Skin epidermis (tissue), 12 donors: ENCODE results near the gene SREBF1.

ENCODE experiments used
- H3K27ac ChIP-seq, 21 experiments: fragments of 200-600 bp; sonication (generic) in 11 of 21; one replicate each; pipeline ENCODE4 v1.5.0; 2020; ENCODE audit warnings: mild to moderate bottlenecking in 3 of 21, inconsistent platforms in 2 of 21, moderate library complexity in 2 of 21
- H3K4me3 ChIP-seq, 7 experiments: fragments of 200-600 bp; sonication (generic) in 2 of 7; one replicate each; pipeline ENCODE4 v1.5.0; 2020; ENCODE audit warnings: inconsistent platforms in 2 of 7, mild to moderate bottlenecking in 2 of 7, moderate library complexity in 1 of 7

The SREBF1 gene

DNA sequence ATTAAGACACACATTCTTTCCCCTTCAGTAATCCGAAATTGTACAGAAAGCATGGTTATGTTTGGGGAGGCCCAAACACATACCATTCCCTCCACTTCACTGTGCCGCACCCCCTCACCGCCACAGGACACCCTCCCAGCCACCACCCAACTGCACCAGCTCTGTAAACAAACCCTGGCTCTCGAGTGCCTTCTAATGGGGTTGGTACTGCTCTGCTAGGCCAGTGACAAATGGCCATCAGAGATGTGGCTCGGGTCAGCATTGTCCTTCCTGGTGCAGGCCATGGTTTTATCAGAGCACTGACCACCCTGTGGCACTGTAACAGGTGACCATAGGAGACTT, 24.0 kb upstream of the SREBF1 start:
- no peak overlapping the region for H3K4me3 ChIP-seq
- no peak overlapping the region for H3K27ac ChIP-seq

DNA sequence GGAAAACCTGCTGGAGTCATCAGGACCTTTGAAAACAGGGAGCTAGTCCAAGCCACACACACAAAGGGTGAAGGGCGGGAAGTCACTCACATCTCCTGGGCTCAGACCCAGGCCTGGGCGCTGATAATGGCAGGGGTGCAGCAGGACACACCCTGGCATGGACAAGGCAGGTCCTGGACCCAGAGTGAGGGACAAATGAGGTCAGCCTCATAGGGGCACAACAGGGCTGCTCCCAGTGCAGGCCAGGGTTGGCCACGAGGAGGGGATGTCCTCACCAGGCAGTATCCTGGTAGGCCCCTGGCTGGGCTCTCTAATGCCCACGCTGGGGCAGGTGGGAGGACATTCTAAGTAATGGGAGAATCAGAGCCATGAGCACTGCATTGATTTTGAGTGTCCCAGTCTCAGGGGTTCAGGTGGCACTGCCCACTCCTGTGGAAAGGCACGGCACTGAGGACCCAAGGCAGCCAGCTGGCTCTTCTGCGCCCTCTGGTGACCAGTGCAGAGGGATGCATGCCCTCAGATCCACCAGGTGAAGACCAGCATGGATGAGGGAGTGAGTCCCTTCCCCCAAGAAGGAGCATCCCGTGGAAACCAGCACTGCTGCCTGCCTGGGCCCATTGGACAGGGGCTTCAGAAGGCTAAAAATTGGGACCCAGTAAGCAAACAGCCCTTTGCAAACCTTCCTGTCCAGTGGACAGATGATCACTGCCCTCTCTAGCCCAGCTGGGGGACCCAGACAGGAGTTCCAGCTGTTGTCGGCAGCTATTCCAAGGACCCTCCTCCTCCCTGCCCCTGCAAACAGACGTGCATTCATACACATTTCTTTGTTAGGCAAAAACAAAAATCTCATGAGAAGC, 23.4 kb upstream of the SREBF1 start:
- Histone ChIP-seq H3K4me3 (no peak overlapping the region), H3K27ac (no peak overlapping the region)

DNA sequence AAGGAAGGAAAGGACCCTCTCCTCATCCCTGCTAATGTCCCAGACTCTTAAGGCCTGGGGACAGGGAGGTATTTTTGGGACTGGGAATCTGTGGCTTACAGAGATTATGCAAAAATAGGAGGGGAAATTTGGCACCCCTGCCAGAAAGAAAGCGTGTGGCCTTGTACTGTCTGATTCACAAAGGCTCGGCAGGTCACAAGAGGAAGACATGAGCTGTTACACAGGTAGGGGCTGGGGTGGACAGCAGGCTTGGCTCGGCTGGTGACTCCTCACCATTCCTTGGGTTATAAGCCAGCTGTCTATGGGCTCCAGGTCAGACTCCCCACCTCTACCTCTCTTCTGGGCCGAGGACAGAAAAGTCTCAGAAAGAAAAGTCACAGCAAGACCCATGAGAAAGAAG, 20.7 kb upstream of the SREBF1 start:
- no peak overlapping the region for H3K27ac ChIP-seq
- H3K4me3 ChIP-seq = no peak overlapping the region

- Histone ChIP-seq H3K4me3 (no peak overlapping the region), H3K27ac (peak overlapping the region in 8 of 21 experiments; percentile 6 to 57 (median 21))
Observed at GRCh38 chr17:17856386-17856785, 19.6 kb upstream of the SREBF1 start.

DNA sequence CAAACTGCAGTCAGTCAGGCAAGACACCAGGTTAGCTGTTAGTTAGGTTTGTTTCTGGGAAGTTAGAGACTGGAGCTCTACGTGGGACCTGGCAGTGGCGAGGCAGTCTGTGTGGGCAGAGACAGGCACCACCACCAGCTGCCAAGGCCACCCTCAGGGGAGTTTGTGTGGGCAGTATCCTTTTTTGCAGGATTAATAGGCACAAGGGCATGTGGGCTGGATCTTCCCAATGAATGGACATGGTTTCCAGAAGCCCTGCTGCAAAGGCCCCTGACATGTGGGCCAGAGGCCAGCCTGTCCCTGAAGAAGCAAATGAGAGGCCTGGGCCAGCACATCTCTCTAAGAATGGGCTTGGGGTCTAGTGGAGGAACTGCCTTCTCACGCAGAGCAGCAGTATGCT, 19.2 kb upstream of the SREBF1 start:
- no peak overlapping the region for H3K4me3 ChIP-seq
- H3K27ac ChIP-seq = peak overlapping the region in 7 of 21 experiments; percentile 6 to 57 (median 24)

DNA sequence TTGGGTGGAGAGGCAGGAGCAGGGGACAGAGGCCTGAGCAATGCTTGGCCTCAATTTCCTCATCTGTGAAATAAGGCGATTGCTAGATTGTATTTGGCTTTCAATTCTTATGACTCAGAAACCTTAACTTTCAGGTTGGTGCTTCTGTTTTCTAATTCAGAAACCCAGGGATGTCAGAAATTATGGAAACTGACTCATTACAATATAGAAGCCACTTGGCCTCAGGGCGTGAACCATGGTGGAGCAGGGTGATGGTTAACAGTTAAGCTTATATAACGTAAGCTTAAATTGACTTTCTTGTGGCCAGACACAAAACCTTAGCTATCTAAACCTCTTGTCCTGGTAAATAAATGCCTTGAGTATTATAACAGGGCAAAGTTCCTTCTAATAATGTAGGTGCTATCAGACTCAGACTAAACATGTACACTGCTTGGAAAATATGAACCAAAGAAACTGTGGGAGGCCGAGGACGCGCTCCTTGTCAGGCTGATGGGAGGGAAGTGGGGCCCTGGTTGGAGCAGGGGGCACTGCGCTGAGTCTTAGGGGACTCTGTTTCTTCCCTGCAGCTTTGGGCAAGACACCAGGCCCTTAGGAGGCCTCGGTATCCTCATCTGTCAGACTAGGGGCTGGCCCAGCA, 17.1 kb upstream of the SREBF1 start:
- Histone ChIP-seq H3K27ac (peak overlapping the region in 8 of 21 experiments; percentile 3 to 67 (median 30)), H3K4me3 (no peak overlapping the region)

DNA sequence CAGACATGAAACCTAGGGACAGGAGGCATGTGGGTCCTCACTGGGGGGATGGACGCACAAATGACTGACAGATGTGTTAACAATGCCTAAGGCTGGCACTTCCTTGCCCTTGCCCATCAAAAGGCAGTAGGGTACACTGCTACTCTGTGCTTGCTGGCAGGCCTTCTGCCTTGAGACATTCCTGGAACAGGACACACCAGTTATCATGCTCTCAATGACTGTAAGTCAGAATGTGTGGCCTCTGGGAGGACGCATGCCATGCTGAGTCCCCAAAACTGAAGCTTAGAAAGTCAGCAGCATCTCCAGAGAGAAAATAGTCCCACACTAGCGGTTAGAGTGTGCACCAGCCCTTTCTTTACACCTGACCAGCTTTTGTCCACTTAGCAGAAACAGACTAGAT, 16.1 kb upstream of the SREBF1 start:
- H3K4me3 ChIP-seq = no peak overlapping the region
- H3K27ac ChIP-seq = peak overlapping the region in 2 of 21 experiments; percentile 42 to 67

- Histone ChIP-seq H3K27ac (peak overlapping the region in 10 of 21 experiments; percentile 7 to 92 (median 87)), H3K4me3 (no peak overlapping the region)
Observed at GRCh38 chr17:17851103-17852002, 14.6 kb upstream of the SREBF1 start.

GRCh38 chr17:17849845-17850373, 13.1 kb upstream of the SREBF1 start:
- Histone ChIP-seq H3K4me3 (no peak overlapping the region), H3K27ac (peak overlapping the region; percentile 38 to 92 (median 82))

DNA sequence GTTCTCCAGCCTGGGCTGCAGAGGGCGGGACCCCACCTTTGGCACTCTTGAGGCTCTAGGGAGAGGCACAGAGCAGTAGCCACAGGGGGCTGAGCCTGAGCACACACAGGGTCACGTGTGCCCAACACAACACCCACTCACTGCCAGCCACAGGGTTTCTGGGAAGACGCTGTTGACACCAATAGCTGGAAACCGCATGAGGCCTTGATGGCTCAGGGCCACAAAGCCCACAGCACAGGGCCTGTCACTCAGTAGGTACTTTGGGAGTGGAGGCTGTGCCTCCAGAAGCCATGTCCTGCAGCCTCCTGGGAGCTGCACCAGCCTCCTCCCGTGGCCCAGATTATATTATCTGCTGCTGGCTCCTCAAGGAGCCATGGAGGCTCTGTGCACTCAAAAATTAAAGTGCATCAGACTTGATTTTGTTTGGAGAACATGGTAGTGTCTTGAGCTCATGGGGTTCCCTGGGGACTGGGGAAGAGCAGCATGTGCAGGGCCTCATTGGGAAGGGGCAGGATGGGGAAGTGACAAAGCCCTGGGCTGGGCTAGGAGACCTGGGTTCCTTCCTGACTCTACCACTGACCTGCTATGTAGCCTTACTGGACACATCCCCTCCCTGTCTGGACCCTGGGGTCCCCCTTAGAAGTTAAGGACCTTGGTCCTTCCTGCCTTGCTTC, 12.5 kb upstream of the SREBF1 start:
- Histone ChIP-seq H3K4me3 (no peak overlapping the region), H3K27ac (peak overlapping the region; percentile 38 to 92 (median 82))

GRCh38 chr17:17848311-17849082, 11.7 kb upstream of the SREBF1 start:
- Histone ChIP-seq H3K27ac (peak overlapping the region in 20 of 21 experiments; percentile 9 to 92 (median 81)), H3K4me3 (no peak overlapping the region)

- peak overlapping the region in 11 of 21 experiments; percentile 9 to 92 (median 86) for H3K27ac ChIP-seq
- H3K4me3 ChIP-seq = no peak overlapping the region
Observed at GRCh38 chr17:17847726-17848125, 10.9 kb upstream of the SREBF1 start.

- Histone ChIP-seq H3K4me3 (no peak overlapping the region), H3K27ac (peak overlapping the region in 8 of 21 experiments; percentile 9 to 91 (median 86))
Observed at GRCh38 chr17:17847118-17847689, 10.4 kb upstream of the SREBF1 start.

DNA sequence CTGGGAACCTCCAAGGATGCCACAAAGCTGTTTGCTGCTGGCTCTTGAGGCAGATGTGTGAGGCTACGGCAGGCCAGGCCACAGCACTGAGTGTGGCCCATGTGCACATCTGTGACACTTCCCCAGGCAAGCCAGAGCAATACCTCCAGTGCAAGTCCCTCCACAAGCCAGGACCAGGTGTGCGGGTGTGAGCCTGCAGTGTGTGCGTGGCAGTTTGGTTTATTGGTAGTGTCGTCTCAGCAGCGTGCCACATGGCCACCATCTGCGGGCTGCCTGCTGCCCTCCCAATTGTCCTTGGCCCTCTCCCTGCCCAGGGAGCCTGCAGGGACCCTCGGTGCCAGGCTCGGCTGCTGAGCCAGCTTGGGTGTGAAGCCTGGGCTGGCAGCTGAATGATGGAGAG, 9.9 kb upstream of the SREBF1 start:
- H3K4me3 ChIP-seq = no peak overlapping the region
- peak overlapping the region in 2 of 21 experiments; percentile 51 to 84 for H3K27ac ChIP-seq

DNA sequence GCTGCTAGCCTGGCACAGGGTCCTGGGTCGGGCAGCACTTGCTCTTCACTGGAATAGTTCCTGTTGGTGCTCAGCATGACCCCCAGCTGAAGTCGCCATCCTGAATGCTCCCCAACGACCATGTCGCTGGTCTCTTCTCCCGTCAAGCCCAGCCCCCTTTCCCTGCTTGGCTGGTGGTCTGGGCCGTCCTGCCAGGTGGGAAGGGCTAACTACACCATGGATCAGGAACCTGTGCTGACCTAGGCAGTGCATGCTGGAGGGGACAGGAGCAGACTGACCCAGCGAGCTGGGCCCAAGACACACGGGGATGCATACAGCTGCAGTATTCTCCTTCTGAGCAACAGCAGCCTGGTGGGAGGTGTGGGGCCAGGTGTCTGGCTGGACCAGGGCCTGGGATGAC, 9.2 kb upstream of the SREBF1 start:
- Histone ChIP-seq H3K27ac (peak overlapping the region in 2 of 21 experiments; percentile 14 to 84), H3K4me3 (no peak overlapping the region)

GRCh38 chr17:17845046-17845775, 8.4 kb upstream of the SREBF1 start:
- Histone ChIP-seq H3K27ac (peak overlapping the region in 5 of 21 experiments; percentile 3 to 36 (median 14)), H3K4me3 (no peak overlapping the region)

DNA sequence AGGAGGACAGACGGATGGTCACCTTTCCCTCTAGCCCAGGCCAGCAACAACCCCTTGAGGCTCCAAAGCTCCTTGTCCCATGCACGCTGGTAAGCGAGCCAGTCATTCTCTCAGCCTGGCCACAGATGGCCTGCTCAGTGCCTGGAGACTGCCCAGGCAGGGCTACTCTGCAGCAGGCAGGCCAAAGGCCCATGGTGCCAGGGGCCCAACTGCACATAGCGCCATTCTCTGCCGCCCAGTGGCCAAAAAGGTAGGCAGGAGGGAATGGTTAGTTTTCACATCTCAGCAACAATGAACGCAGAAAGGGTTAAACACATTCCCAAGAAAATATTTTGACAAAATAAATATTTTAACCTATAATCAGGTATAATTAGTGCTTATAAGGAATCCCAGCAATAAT, 7.7 kb upstream of the SREBF1 start:
- peak overlapping the region in 4 of 21 experiments; percentile 5 to 98 (median 62) for H3K27ac ChIP-seq

More for the DNA sequence above, 7.7 kb upstream of the SREBF1 start:
- H3K4me3 ChIP-seq = no peak overlapping the region
